Measurements from ENCODE around the gene FNIP2.

- TF ChIP-seq CTCF (IDR thresholded peaks at IDR 0.05), result no peak
- no peak for TF ChIP-seq POLR2A (IDR thresholded peaks at IDR 0.05)
Measured at GRCh38 chr4:158869761-158870160, 100.9 kb downstream of the FNIP2 start.

Data from vagina (tissue), 2 donors.